ENCODE measurements around the gene ITGB2. TPM values are rescaled to one million over a fixed set of nuclear protein-coding genes. Genes with fewer than 3 reads are reported as not detected.

ITGB2 gene
- total RNA-seq, 1 donor from 2014 or later: 35.1 TPM

DNA sequence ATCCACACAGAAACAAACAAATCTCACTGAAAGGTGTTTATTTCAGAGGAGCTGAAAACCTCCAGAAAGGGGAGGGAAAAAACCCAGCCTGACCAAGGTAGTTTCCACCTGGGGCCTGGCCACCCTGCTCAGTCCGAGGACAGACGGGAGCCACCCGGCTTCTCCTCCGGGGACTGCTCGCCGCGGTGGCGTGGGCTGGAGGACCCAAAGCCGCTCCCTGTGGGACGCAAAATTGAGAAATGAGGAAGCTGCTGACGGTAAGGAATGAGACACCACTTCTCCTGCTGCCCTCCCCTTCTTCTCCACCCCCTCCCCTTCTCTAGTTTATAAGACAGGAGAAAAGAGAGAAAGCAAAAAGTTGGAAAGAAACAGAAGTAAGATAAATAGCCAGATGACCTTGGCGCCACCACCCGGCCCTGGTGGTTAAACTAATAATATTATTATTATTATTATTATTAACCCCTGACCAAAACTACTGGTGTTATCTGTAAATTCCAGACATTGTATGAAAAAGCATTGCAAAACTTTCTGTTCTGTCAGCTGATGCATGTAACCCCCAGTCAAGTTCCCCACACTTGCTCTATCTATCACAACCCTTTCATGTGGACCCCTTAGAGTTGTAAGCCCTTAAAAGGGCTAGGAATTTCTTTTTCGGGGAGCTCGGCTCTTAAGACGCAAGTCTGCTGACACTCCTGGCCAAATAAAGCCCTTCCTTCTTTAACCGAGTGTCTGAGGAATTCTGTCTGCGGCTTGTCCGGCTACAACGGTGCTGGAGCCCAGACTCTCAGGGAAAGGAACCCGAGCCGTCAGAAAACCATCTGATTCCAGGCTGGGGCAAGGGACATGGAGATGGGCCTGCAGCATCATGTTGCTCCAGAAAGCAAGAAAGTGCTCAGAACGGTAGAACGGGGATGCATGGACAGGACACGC lies 12.5 kb downstream of the ITGB2 start:
- peaks cover 23% of the 10 kb centered on the region for H3K4me1 ChIP-seq
- no peak overlapping the region for H3K4me3 ChIP-seq
- no peaks in the 10 kb centered on the region for H3K9me3 ChIP-seq
- H3K27ac ChIP-seq: no peak overlapping the region
- intact Hi-C loops (cut with DNase I): no loop called here
- no peaks in the 10 kb centered on the region for H3K36me3 ChIP-seq
- peak in 1 of 2 donors; percentile 32 for TF ChIP-seq POLR2AphosphoS5 (IDR thresholded peaks at IDR 0.05; ENCODE audit: insufficient read depth in 1 of 2, low read depth in 1 of 2)
- TF ChIP-seq POLR2A (IDR thresholded peaks at IDR 0.05): no peak
- H3K27me3 ChIP-seq: no peaks in the 10 kb centered on the region
- DNase-seq (ENCODE audit: extremely low spot score in 2 of 2): no peak

DNA sequence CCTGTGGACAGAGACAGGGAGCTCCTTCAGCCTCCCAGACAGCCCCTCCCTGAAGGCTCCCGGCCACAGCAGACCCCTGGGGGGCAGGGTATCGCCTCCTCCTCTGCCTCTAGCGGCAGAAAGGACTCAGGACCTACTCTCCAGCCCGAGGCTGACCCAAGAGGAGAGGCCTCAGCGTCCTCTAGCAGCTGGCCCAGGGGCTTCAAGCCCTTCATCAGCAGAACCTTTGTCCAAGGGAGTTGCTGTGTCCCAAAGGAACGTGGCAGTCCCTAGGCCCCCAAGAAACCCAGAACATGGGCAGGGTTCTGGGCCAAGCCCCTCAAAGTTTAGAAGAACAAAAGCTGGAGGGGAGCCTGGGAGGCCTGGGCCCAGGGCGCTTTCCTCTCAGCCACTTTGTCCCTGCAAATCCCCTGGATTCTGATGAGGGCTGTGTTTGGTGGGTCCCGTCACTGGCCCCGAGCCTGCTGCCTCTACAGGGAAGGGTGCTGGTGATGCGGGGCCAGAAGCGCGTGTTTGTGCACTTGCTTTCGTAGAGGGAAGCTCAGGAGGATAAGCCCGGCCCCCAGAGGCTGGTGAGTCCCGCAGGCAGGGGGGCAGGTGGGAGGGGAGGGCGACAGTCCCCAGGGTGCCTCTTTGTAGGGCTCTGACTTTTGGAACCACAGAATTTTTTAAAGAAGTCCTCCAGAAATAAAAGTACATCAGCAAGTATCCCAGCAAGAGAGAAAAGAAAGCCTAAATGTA lies 13.3 kb downstream of the ITGB2 start:
- no peak for DNase-seq (ENCODE audit: extremely low spot score in 2 of 2)
- TF ChIP-seq POLR2AphosphoS5 (IDR thresholded peaks at IDR 0.05; ENCODE audit: insufficient read depth in 1 of 2, low read depth in 1 of 2): no peak
- TF ChIP-seq, protein P1, sequence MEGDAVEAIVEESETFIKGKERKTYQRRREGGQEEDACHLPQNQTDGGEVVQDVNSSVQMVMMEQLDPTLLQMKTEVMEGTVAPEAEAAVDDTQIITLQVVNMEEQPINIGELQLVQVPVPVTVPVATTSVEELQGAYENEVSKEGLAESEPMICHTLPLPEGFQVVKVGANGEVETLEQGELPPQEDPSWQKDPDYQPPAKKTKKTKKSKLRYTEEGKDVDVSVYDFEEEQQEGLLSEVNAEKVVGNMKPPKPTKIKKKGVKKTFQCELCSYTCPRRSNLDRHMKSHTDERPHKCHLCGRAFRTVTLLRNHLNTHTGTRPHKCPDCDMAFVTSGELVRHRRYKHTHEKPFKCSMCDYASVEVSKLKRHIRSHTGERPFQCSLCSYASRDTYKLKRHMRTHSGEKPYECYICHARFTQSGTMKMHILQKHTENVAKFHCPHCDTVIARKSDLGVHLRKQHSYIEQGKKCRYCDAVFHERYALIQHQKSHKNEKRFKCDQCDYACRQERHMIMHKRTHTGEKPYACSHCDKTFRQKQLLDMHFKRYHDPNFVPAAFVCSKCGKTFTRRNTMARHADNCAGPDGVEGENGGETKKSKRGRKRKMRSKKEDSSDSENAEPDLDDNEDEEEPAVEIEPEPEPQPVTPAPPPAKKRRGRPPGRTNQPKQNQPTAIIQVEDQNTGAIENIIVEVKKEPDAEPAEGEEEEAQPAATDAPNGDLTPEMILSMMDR (IDR thresholded peaks at IDR 0.05): no peak
- no peak for TF ChIP-seq POLR2A (IDR thresholded peaks at IDR 0.05)
- peaks cover 21% of the 10 kb centered on the region for H3K4me1 ChIP-seq
- H3K4me3 ChIP-seq: no peak overlapping the region
- intact Hi-C loops (cut with DNase I): no loop called here
- H3K27me3 ChIP-seq: no peaks in the 10 kb centered on the region
- no peaks in the 10 kb centered on the region for H3K9me3 ChIP-seq
- H3K36me3 ChIP-seq: no peaks in the 10 kb centered on the region
- H3K27ac ChIP-seq: no peak overlapping the region

DNA sequence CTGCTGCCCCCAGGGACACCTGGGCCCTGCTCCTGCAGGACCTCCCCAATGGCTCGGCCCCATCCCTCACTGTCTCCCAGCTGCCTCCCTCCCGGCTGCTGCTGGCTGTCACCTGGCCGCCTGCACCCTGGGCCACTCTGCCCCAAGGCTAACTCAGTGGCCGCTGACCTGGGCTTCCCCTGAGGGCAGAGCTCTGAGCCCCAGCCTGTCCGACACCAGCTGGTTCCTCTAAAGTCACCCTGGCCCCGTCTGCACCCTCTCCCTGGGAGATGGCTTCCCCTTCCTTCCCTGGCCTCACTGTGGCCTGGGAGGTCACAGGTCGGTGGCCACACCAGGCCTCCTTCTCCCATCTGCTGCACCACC lies 15.0 kb downstream of the ITGB2 start:
- Histone ChIP-seq H3K36me3 (no peaks in the 10 kb centered on the region), H3K27me3 (no peaks in the 10 kb centered on the region), H3K4me1 (peaks cover 4% of the 10 kb centered on the region), H3K4me3 (no peak overlapping the region), H3K9me3 (no peaks in the 10 kb centered on the region), H3K27ac (no peak overlapping the region)
- TF ChIP-seq, protein P1 (IDR thresholded peaks at IDR 0.05): no peak
- TF ChIP-seq POLR2AphosphoS5 (IDR thresholded peaks at IDR 0.05; ENCODE audit: insufficient read depth in 1 of 2, low read depth in 1 of 2) (no peak), POLR2A (IDR thresholded peaks at IDR 0.05) (no peak)
- DNase-seq (ENCODE audit: extremely low spot score in 2 of 2): no peak
- intact Hi-C loops (cut with DNase I): no loop called here

DNA sequence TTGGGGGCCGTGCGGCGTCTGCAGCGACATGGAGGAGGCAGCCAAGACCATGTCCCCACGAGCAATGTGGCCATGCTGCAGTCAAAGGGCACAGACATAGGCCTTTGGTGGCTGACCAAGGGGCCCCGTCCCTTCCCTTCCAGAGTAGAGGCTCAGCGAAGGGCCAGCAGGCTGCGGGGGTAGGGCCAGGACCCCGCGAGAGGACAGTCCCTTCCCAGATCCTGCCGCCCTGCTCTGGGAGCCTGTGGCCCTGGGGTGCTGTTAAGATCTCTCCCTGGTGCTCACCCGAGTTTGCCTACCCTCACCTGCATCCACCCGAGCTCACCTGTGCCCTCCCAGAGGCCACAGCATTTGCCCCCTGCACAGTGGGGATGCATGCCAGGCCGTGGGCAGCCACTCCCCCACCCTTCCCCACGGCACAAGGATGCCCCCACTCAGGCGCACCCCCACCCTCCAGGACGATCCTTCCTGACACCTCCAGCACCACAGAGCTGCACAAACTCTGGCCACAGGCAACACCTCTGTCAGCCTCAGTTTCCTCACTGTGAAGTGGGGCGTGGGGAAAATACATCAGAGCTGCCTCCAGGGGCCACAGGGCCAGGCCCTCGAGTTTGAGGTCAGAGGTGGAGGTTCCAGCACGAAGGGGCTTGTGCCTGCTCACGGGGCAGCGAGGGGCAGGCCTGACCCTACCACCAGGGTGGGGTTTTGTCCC lies 15.5 kb downstream of the ITGB2 start:
- intact Hi-C loops (cut with DNase I): no loop called here
- TF ChIP-seq POLR2AphosphoS5 (IDR thresholded peaks at IDR 0.05; ENCODE audit: insufficient read depth in 1 of 2, low read depth in 1 of 2): no peak
- no peak for TF ChIP-seq POLR2A (IDR thresholded peaks at IDR 0.05)
- TF ChIP-seq, protein P1 (IDR thresholded peaks at IDR 0.05): no peak
- Histone ChIP-seq H3K4me1 (no peaks in the 10 kb centered on the region), H3K27me3 (no peaks in the 10 kb centered on the region), H3K4me3 (no peak overlapping the region), H3K36me3 (no peaks in the 10 kb centered on the region), H3K9me3 (no peaks in the 10 kb centered on the region), H3K27ac (no peak overlapping the region)
- no peak for DNase-seq (ENCODE audit: extremely low spot score in 2 of 2)
